SK-N-MC (cell line): ENCODE measurements around the gene PPP1R7.
"Not testable (repeated sequence)": the region's sequence is repeated elsewhere in the genome, so short reads cannot be mapped to it uniquely, and the experiment has no call there.

ENCODE experiments used
- DNase-seq: peaks from one replicate; pipeline ENCODE4 v3.0.0-alpha.2; 2011; ENCODE audit warnings: low read depth, low spot score
- H3K27ac ChIP-seq: fragments of 200-600 bp; sonication (generic); 2 replicates; pipeline ENCODE4 v1.5.1; 2016; ENCODE audit warnings: mixed run types
- H3K36me3 ChIP-seq: fragments of 200-600 bp; sonication (generic); 2 replicates; pipeline ENCODE4 v1.6.1; 2017; ENCODE audit warnings: antibody characterized with exemption, low read length, mixed read lengths; ENCODE audit not compliant: insufficient read depth
- H3K4me3 ChIP-seq: fragments of 200-600 bp; sonication (generic); 2 replicates; pipeline ENCODE4 v1.5.1; 2016
- H3K9ac ChIP-seq: fragments of 200-600 bp; sonication (generic); 2 replicates; pipeline ENCODE4 v1.8.0; 2017; ENCODE audit warnings: mixed run types, mixed read lengths; ENCODE audit not compliant: insufficient read length
- H3K9me3 ChIP-seq: fragments of 200-600 bp; sonication (generic); 2 replicates; pipeline ENCODE4 v1.6.1; 2017; ENCODE audit warnings: low read depth, mild to moderate bottlenecking, antibody characterized with exemption, low read length, moderate library complexity, mixed read lengths
- EZH2 ChIP-seq: fragments of 200-600 bp; sonication (generic); IDR thresholded peaks from one replicate; pipeline ENCODE4 v1.6.1; 2017; ENCODE audit warnings: antibody characterized with exemption
- FOXP2 ChIP-seq: optimal IDR thresholded peaks from 2 replicates; pipeline ENCODE3; 2011; ENCODE audit warnings: mild to moderate bottlenecking, moderate library complexity; ENCODE audit not compliant: insufficient read depth; ENCODE audit errors: extremely low read length, control extremely low read depth
- POLR2AphosphoS5 ChIP-seq: IDR thresholded peaks from 2 replicates; pipeline ENCODE4 v1.6.1; 2012; ENCODE audit warnings: mild to moderate bottlenecking, low read depth, low read length, borderline replicate concordance

PPP1R7 gene

GRCh38 chr2:241187918-241188234, 37.6 kb downstream of the PPP1R7 start:
- 0 out of 2 replicates have a peak overlapping the region, but pooled peaks have one; percentile 14 for H3K27ac ChIP-seq
- H3K9ac ChIP-seq: no peak overlapping the region
- TF ChIP-seq EZH2 (no peak), POLR2AphosphoS5 (no peak), FOXP2 (no peak)
- no peak overlapping the region for H3K4me3 ChIP-seq
- H3K36me3 ChIP-seq: no peaks in the 10 kb centered on the region
- DNase-seq: no peak
- H3K9me3 ChIP-seq: no peaks in the 10 kb centered on the region

GRCh38 chr2:241188361-241189092, 38.3 kb downstream of the PPP1R7 start, which contains the start of gene ANO7:
Gene ANO7, plus strand, starts transcription at chr2:241188677. Its CDS starts 1,387 bp downstream, at chr2:241190064.
- Histone ChIP-seq H3K9me3 (no peaks in the 10 kb centered on the region), H3K36me3 (no peaks in the 10 kb centered on the region), H3K9ac (no peak within 1 kb of the TSS), H3K27ac (0 out of 2 replicates have a peak within 1 kb of the TSS, but pooled peaks have one; percentile 14), H3K4me3 (no peak within 1 kb of the TSS)
- no peak for DNase-seq
- TF ChIP-seq POLR2AphosphoS5 (no peak), FOXP2 (no peak)

GRCh38 chr2:241189093-241189855, 39.0 kb downstream of the PPP1R7 start:
- H3K4me3 ChIP-seq: no peak overlapping the region
- no peak for TF ChIP-seq FOXP2
- no peak for TF ChIP-seq EZH2
- TF ChIP-seq POLR2AphosphoS5: no peak
- DNase-seq: no peak
- H3K36me3 ChIP-seq: no peaks in the 10 kb centered on the region
- H3K9ac ChIP-seq: no peak overlapping the region
- H3K27ac ChIP-seq: no peak overlapping the region
- H3K9me3 ChIP-seq: no peaks in the 10 kb centered on the region

GRCh38 chr2:241189856-241190201, 39.6 kb downstream of the PPP1R7 start:
- Histone ChIP-seq H3K27ac (no peak overlapping the region), H3K4me3 (no peak overlapping the region), H3K36me3 (no peaks in the 10 kb centered on the region), H3K9me3 (no peaks in the 10 kb centered on the region), H3K9ac (no peak overlapping the region)
- no peak for DNase-seq
- TF ChIP-seq EZH2 (no peak), FOXP2 (no peak), POLR2AphosphoS5 (no peak)

GRCh38 chr2:241190291-241190981, 40.2 kb downstream of the PPP1R7 start:
- Histone ChIP-seq H3K4me3 (no peak overlapping the region), H3K27ac (no peak overlapping the region), H3K36me3 (no peaks in the 10 kb centered on the region), H3K9ac (no peak overlapping the region), H3K9me3 (no peaks in the 10 kb centered on the region)
- TF ChIP-seq FOXP2 (no peak), EZH2 (no peak), POLR2AphosphoS5 (no peak)
- DNase-seq: no peak

GRCh38 chr2:241191081-241191480, 40.8 kb downstream of the PPP1R7 start:
- TF ChIP-seq POLR2AphosphoS5 (no peak), FOXP2 (no peak), EZH2 (no peak)
- Histone ChIP-seq H3K27ac (no peak overlapping the region), H3K9me3 (no peaks in the 10 kb centered on the region), H3K9ac (no peak overlapping the region), H3K36me3 (no peaks in the 10 kb centered on the region), H3K4me3 (no peak overlapping the region)
- DNase-seq: no peak

- Histone ChIP-seq H3K27ac (no peak overlapping the region), H3K4me3 (no peak overlapping the region), H3K9ac (no peak overlapping the region), H3K36me3 (no peaks in the 10 kb centered on the region), H3K9me3 (no peaks in the 10 kb centered on the region)
- no peak for DNase-seq
- TF ChIP-seq EZH2: no peak
These were observed 43.0 kb downstream of the PPP1R7 start for GRCh38 chr2:241193271-241193670.

GRCh38 chr2:241194811-241195210, 44.5 kb downstream of the PPP1R7 start:
- TF ChIP-seq FOXP2 (no peak), EZH2 (no peak), POLR2AphosphoS5 (no peak)
- Histone ChIP-seq H3K9me3 (no peaks in the 10 kb centered on the region), H3K27ac (no peak overlapping the region), H3K4me3 (no peak overlapping the region), H3K36me3 (no peaks in the 10 kb centered on the region), H3K9ac (no peak overlapping the region)
- DNase-seq: no peak

GRCh38 chr2:241195506-241196130, 45.4 kb downstream of the PPP1R7 start:
- Histone ChIP-seq H3K4me3 (no peak overlapping the region), H3K27ac (no peak overlapping the region), H3K9me3 (no peaks in the 10 kb centered on the region), H3K36me3 (no peaks in the 10 kb centered on the region), H3K9ac (no peak overlapping the region)
- TF ChIP-seq EZH2 (no peak), POLR2AphosphoS5 (no peak), FOXP2 (no peak)
- no peak for DNase-seq

GRCh38 chr2:241197246-241197645, 47.0 kb downstream of the PPP1R7 start:
- not testable (repeated sequence) for H3K27ac ChIP-seq, H3K4me3 ChIP-seq, H3K36me3 ChIP-seq, H3K9me3 ChIP-seq, DNase-seq, H3K9ac ChIP-seq
